Gastrocnemius medialis (tissue), 4 donors: Measurements from ENCODE around the gene EBP. TPM values are rescaled to one million over a fixed set of nuclear protein-coding genes. Genes with fewer than 3 reads are reported as not detected.

ENCODE experiments used
- ATAC-seq, 2 donors: fragments of 150-250 bp; one replicate each; pipeline ENCODE4 v1.9.1; 2016
- DNase-seq, 2 donors: peaks; one replicate each; pipeline ENCODE4 v3.0.0-alpha.2; 2019
- H3K27ac ChIP-seq, 4 donors: fragments of 200-600 bp; sonication (generic); 1 replicate in 1 of 4; 2 replicates in 3 of 4; pipeline ENCODE4 v1.5.1; 2016 to 2018; ENCODE audit warnings: mild to moderate bottlenecking in 2 of 4, moderate library complexity in 1 of 4
- H3K27me3 ChIP-seq, 3 donors: fragments of 200-600 bp; sonication (generic) in 2 of 3; 1 replicate in 1 of 3; 2 replicates in 2 of 3; pipeline versions ENCODE4 v1.5.1 to v1.6.0; 2016 to 2019; ENCODE audit warnings: mild to moderate bottlenecking in 1 of 3, moderate library complexity in 1 of 3
- H3K36me3 ChIP-seq, 2 donors: fragments of 200-600 bp; sonication (generic) in 1 of 2; one replicate each; pipeline ENCODE4 v1.5.1; 2017 to 2018
- H3K4me1 ChIP-seq, 2 donors: fragments of 200-600 bp; sonication (generic) in 1 of 2; one replicate each; pipeline ENCODE4 v1.5.1; 2016 to 2017; ENCODE audit warnings: mild to moderate bottlenecking in 2 of 2
- H3K4me3 ChIP-seq, 4 donors: fragments of 200-600 bp; sonication (generic) in 3 of 4; 1 replicate in 1 of 4; 2 replicates in 3 of 4; pipeline ENCODE4 v1.5.1; 2016 to 2019; ENCODE audit warnings: mild to moderate bottlenecking in 2 of 4
- H3K9me3 ChIP-seq, 3 donors: fragments of 200-600 bp; sonication (generic) in 2 of 3; 1 replicate in 1 of 3; 2 replicates in 2 of 3; pipeline ENCODE4 v1.5.1; 2016 to 2019
- CTCF ChIP-seq, 5 experiments: fragments of 450-650 bp in 3 of 5; fragments of 200-600 bp in 2 of 5; sonication (generic) in 2 of 5; IDR thresholded peaks in 4 of 5; conservative IDR thresholded peaks in 1 of 5; 1 replicate in 4 of 5; 2 replicates in 1 of 5; pipeline ENCODE4 v1.5.1; 2016 to 2019; ENCODE audit warnings: antibody characterized with exemption in 5 of 5, mild to moderate bottlenecking in 3 of 5, moderate library complexity in 3 of 5
- POLR2A ChIP-seq, 2 donors: fragments of 450-650 bp; IDR thresholded peaks; one replicate each; pipeline ENCODE4 v1.6.1; 2017; ENCODE audit warnings: antibody characterized with exemption in 2 of 2, mild to moderate bottlenecking in 2 of 2, moderate library complexity in 2 of 2
- in situ Hi-C, 4 donors: fragments of 200-750 bp; cut with MboI; loops; one replicate each; pipeline versions ENCODE4 v1.15.0 to v1.8.0; 2017; ENCODE audit warnings: low sequenced_read_pairs in 4 of 4
- intact Hi-C: fragments of 100-400 bp; cut with DNase I; formaldehyde crosslinking; loops from one replicate; pipeline ENCODE4 v1.15.1; 2023; ENCODE audit warnings: low total_unique reads
- total RNA-seq, 4 donors: library from RNA; depleted of rRNA; stranded (reverse); fragments of >200 nt; gene quantifications; one replicate each; pipeline versions ENCODE4 v1.1.0 to v1.2.3, GENCODE V29; 2016

EBP gene
- total RNA-seq, 4 donors from 2014 or later: 2.7 to 5.3 (median 4.3) TPM

- H3K27me3 ChIP-seq: no peaks in the 10 kb centered on the region
- ATAC-seq (no peak), DNase-seq (no peak)
- no peak for TF ChIP-seq CTCF (IDR thresholded peaks at IDR 0.05 in 4 of 5, conservative IDR thresholded peaks at IDR 0.05 in 1 of 5)
- TF ChIP-seq POLR2A (IDR thresholded peaks at IDR 0.05): no peak
- H3K4me1 ChIP-seq: no peaks in the 10 kb centered on the region
- intact Hi-C loops (no loop called here), in situ Hi-C loops (no loop called here)
- no peak overlapping the region for H3K4me3 ChIP-seq
- no peaks in the 10 kb centered on the region for H3K36me3 ChIP-seq
- H3K9me3 ChIP-seq: no peaks in the 10 kb centered on the region
- H3K27ac ChIP-seq: no peak overlapping the region
Measured at GRCh38 chrX:48507246-48507645, 14.4 kb upstream of the EBP start.

GRCh38 chrX:48508400-48509244 lies 13.0 kb upstream of the EBP start, which contains the start of gene PORCN:
Gene PORCN (plus strand): TSS chrX:48508992. CDS start chrX:48509821, 829 bp downstream.
- peak within 1 kb of the TSS; percentile 83 to 85 (median 84) for H3K27ac ChIP-seq
- DNase-seq (peak; percentile 70 to 76), ATAC-seq (peak; percentile 91 to 94)
- peak within 1 kb of the TSS; percentile 68 to 78 (median 76) for H3K4me3 ChIP-seq
- intact Hi-C loops (loop anchor here (1.0 kb wide), 2 partner anchors 31 to 32 kb away; partner anchors contain the start of genes FTSJ1 and TBC1D25), in situ Hi-C loops (no loop called here)
- H3K4me1 ChIP-seq: no peaks in the 10 kb centered on the region
- TF ChIP-seq CTCF (IDR thresholded peaks at IDR 0.05 in 4 of 5, conservative IDR thresholded peaks at IDR 0.05 in 1 of 5) (no peak), POLR2A (IDR thresholded peaks at IDR 0.05) (peak; percentile 53 to 61)
- H3K9me3 ChIP-seq: no peaks in the 10 kb centered on the region
- H3K27me3 ChIP-seq: no peaks in the 10 kb centered on the region
- H3K36me3 ChIP-seq: no peaks in the 10 kb centered on the region

GRCh38 chrX:48509245-48509590 lies 12.4 kb upstream of the EBP start:
- Histone ChIP-seq H3K27ac (peak overlapping the region; percentile 83 to 85 (median 84)), H3K36me3 (no peaks in the 10 kb centered on the region), H3K4me1 (no peaks in the 10 kb centered on the region), H3K4me3 (peak overlapping the region; percentile 68 to 78 (median 76)), H3K9me3 (no peaks in the 10 kb centered on the region), H3K27me3 (no peaks in the 10 kb centered on the region)
- TF ChIP-seq CTCF (IDR thresholded peaks at IDR 0.05 in 4 of 5, conservative IDR thresholded peaks at IDR 0.05 in 1 of 5): no peak
- no peak for TF ChIP-seq POLR2A (IDR thresholded peaks at IDR 0.05)
- ATAC-seq (no peak), DNase-seq (no peak)
- intact Hi-C loops (no loop called here), in situ Hi-C loops (no loop called here)

GRCh38 chrX:48509619-48510018 lies 12.0 kb upstream of the EBP start:
- Histone ChIP-seq H3K4me3 (peak overlapping the region; percentile 68 to 78 (median 76)), H3K9me3 (no peaks in the 10 kb centered on the region), H3K27ac (no peak overlapping the region), H3K36me3 (no peaks in the 10 kb centered on the region), H3K4me1 (no peaks in the 10 kb centered on the region), H3K27me3 (no peaks in the 10 kb centered on the region)
- DNase-seq: no peak
- ATAC-seq: no peak
- TF ChIP-seq CTCF (IDR thresholded peaks at IDR 0.05 in 4 of 5, conservative IDR thresholded peaks at IDR 0.05 in 1 of 5): no peak
- TF ChIP-seq POLR2A (IDR thresholded peaks at IDR 0.05): no peak
- intact Hi-C loops: no loop called here
- in situ Hi-C loops: no loop called here
